NK-92 treated with Interleukin-12 subunit alpha and Interleukin-12 subunit beta, amount 100 ng/mL, for 24 hours (cell line): Measurements from ENCODE around the gene PRKAG2.

Experiments
- DNase-seq: peaks from one replicate; lab custom pipeline; 2025; lab: John Stamatoyannopoulos, UW

PRKAG2 gene

DNA sequence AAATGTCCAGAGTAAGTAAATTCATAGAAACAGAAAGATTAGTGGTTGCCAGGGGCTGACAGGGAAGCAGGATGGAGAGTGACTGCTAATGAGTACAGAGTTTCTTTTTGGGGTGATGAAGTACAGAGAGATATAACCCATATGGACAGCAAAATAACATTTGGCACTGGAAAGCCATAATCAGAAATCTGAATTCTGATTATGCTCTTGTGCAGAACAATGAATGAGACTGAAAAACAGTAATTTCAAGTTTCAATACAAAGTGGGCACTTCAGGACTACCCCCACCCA lies 361.7 kb downstream of the PRKAG2 start:
- no peak for DNase-seq

DNA sequence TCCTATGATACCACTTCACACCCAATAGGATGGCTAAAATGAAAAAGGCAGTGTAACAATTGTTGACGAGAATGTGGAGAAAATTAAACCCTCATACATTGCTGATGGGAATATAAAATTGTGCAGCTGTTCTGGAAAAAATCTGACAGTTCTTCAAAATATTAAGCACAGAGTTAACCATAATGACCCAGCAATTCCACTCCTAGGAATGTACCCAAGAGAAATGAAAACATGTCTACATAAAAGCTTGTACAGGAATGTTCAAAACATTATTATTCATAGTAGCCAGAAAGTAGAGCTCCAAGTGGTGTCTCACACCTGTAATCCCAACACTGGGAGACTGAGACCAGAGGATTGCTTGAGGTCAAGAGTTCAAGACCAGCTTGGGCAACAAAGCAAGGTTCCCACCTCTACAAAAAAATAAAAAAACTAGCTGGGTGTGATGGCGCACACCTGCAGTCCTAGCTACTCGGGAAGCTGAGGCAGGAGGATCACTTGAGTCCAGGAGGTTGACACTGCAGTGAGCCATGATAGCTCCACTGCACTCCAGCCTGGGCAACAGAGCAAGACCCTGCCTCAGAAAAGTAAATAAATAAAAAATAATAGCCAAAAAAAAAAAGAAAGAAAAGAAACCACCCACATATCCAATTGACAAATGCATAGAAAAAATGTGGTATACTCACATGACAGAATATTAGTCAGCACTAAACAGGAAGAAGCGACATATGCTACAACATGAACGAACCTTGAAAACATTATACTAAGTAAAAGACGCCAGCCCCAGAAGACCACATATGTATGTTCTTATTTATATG lies 362.2 kb downstream of the PRKAG2 start:
- no peak for DNase-seq

DNA sequence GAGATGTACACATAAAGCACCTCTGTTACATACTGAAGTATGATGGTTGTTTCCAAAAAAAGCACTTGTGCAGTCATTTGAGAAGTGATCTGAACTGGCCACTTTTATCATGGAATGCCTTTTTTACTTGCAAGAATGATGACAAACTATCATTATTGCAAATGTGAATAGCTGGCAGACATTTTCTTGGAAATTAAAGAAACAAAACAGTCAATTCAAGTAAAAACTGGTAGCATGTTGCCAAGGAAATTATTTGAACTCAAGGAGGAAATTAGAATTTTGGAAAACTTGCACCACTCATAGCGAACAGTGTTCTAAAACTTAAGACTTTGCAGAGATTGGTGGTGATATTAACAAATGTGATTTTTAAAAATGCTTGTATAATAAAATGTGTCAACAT lies 363.8 kb downstream of the PRKAG2 start:
- DNase-seq: no peak

DNA sequence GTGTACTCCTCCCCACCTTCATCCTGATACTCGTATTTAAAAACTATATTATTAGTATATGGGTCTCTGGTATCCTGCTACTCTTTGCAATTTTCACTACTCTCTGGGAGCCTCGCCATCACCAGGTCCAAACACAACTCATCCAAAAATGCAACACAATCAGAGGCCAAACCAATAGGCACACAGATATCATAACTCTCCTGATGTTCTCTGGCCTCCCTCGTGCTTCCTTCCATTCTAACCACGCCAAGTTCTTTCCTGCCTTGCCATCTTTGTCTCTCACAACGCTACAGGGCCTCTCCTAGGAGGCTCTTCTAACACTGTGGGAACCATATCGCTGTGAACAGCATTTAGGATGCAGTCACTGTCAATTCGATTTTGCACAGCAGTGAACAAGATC lies 364.6 kb downstream of the PRKAG2 start:
- DNase-seq: no peak

DNA sequence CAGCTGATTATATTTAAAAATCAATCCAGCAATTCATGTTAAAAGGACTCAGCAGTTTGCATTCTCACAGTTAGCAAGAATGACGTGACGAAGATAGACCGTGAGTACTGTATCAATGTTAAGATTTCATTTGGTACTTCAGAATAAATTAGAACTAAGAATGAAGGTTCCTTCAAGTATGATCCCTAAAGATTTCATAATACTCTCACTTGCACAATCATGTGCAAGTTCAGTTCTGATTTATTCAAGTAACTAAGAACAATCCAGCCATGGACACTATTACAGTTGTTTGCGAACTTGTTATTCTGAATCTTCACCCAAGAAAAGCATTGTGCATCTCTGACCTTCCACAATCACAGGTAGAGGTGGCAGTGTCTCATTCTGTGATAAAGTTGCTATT lies 365.0 kb downstream of the PRKAG2 start:
- no peak for DNase-seq

DNA sequence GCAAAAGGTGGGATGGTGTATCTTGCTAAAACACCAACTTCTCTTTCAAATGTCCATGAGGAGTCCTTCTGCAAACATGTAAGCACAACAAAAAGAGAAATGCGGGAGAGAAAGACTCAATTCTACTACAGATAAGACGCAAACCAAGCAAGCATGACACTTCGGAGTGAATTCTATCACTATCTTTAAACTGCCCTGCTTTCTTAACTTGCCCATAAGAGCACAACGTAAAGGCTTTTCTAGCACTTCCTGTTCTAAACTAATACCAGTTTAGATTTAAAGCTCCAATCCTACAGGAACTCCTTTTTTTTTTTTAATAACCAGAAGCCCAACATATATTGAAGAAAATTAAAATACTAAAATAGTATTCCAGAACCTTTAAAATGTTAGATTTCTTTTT lies 365.6 kb downstream of the PRKAG2 start:
- DNase-seq: no peak

DNA sequence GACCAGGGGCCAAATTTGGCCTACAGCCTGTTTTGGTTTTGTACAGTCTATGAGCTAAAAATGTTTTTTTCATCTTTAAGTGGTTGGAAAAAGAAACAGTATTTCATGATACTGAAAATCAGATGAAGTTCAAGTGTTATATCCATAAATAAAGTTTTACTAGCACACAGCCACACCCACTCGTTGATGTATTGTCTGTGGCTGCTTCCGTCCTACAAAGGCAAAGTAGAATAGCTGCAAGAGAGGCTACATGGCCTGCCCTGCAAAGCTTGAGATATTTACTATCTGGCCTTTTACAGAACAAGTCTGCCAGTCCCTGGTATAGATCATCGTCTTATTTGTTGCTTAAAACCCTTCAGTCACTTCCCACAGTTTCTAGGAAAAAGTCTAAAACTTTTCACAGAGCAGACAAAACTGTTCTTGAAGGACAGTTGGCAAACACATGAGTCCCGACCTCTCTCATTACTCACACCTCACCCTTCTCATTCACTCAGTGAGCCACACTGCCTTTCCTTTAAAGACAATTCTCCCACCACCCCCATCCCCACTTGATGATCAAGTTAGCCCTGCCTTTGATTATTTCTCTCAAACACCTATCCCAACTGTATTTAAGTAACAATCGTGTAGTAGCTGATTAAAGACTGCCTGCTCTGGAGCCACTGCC lies 367.1 kb downstream of the PRKAG2 start:
- no peak for DNase-seq

- DNase-seq: no peak
Measured at GRCh38 chr7:151508991-151509390, 367.9 kb downstream of the PRKAG2 start.

DNA sequence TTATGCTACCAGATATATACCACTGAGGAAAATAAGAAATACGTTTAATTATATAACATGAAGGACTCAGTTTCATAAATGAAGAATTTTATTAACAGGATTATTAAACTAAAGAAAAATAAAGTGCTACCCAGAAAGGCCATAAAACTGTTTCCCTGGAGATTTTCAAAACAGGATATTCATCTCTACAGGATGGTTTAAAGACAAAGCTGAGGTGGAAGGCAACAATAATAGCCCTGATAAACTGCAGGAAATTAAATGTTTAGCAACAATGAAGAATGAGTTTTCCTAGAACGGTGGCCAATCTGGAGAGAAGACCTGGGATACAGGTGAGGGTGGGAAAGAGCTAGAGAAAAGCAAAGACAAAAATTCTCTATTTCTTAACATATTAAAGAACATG lies 369.1 kb downstream of the PRKAG2 start:
- no peak for DNase-seq

DNA sequence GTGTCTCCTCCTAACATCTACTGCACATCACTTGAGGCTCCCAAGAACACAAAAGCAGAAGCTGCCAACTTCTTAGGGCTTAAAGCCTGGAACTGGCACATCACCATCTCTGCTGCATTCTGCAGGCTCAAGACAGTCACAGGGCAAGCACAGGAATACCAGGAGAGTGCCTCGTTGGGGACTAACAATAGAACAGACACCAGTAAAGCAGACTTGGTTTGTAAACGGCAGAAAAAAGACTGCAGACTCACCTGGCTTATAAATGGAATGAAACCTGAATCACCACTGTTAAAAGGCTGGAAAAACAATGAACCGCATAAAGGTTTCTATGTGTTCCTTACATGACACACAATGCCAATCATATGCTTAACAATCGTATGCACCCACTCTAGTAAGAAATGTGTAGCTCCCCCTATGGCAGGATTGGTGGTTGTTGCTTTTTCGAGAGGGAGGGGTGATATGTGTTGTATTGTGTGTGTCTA lies 370.0 kb downstream of the PRKAG2 start:
- no peak for DNase-seq
